ENCODE results near the gene MED12L.

MED12L gene

GRCh38 chr3:151259664-151260063, 174.2 kb downstream of the MED12L start:
- no peak for DNase-seq

- peak; percentile 44 for DNase-seq
Observed at GRCh38 chr3:151262871-151263525, 177.5 kb downstream of the MED12L start.

GRCh38 chr3:151264605-151265004, 179.1 kb downstream of the MED12L start:
- DNase-seq = no peak

GRCh38 chr3:151265166-151265565, 179.7 kb downstream of the MED12L start:
- DNase-seq = no peak

- peak; percentile 7 for DNase-seq
Observed at GRCh38 chr3:151265866-151266265, 180.4 kb downstream of the MED12L start.

- no peak for DNase-seq
Observed at GRCh38 chr3:151267066-151267465, 181.6 kb downstream of the MED12L start.

GRCh38 chr3:151268267-151269235, 183.1 kb downstream of the MED12L start:
- no peak for DNase-seq

- DNase-seq = no peak
Observed at GRCh38 chr3:151269631-151270030, 184.2 kb downstream of the MED12L start.

- peak; percentile 87 for DNase-seq
Observed at GRCh38 chr3:151275091-151275490, 189.6 kb downstream of the MED12L start.

- no peak for DNase-seq
Observed at GRCh38 chr3:151276038-151276686, 190.7 kb downstream of the MED12L start.

GRCh38 chr3:151276687-151277042, 191.2 kb downstream of the MED12L start:
- DNase-seq = no peak

GRCh38 chr3:151278230-151278629, 192.8 kb downstream of the MED12L start, which contains the start of gene P2RY14:
P2RY14 (minus strand) TSS chr3:151278542; CDS start chr3:151214316, 64,226 bp downstream.
- DNase-seq = no peak

- DNase-seq = no peak
Observed at GRCh38 chr3:151281671-151282324, 196.3 kb downstream of the MED12L start.

GRCh38 chr3:151282921-151283320, 197.5 kb downstream of the MED12L start:
- peak; percentile 85 for DNase-seq

GRCh38 chr3:151283387-151283786, 197.9 kb downstream of the MED12L start:
- DNase-seq = no peak

GRCh38 chr3:151283907-151284461, 198.5 kb downstream of the MED12L start:
- DNase-seq = no peak

- DNase-seq = no peak
Observed at GRCh38 chr3:151285940-151286339, 200.5 kb downstream of the MED12L start.

- no peak for DNase-seq
Observed at GRCh38 chr3:151289445-151289844, 204.0 kb downstream of the MED12L start.

GRCh38 chr3:151290673-151291072, 205.2 kb downstream of the MED12L start:
- DNase-seq = peak; percentile 36

- no peak for DNase-seq
Observed at GRCh38 chr3:151293127-151293526, 207.7 kb downstream of the MED12L start.

GRCh38 chr3:151296226-151296625, 210.8 kb downstream of the MED12L start:
- no peak for DNase-seq

- no peak for DNase-seq
Observed at GRCh38 chr3:151297429-151297828, 212.0 kb downstream of the MED12L start.

GRCh38 chr3:151299006-151299405, 213.5 kb downstream of the MED12L start:
- peak; percentile 83 for DNase-seq

All from NCI-H2171 treated with DMSO at 0.1 percent for 48 hours (cell line).